ENCODE measurements around the gene BLMH. TPM values are rescaled to one million over a fixed set of nuclear protein-coding genes. Genes with fewer than 3 reads are reported as not detected.

The BLMH gene
- total RNA-seq, 1 donor from 2014 or later, result 98.8 TPM

GRCh38 chr17:30321314-30321713, 29.6 kb upstream of the BLMH start:
- Histone ChIP-seq H4K20me1 (ENCODE audit: low read depth) (no peaks in the 10 kb centered on the region), H3K36me3 (no peaks in the 10 kb centered on the region), H3K27me3 (no peaks in the 10 kb centered on the region), H2AFZ (replicated peaks) (no peak overlapping the region), H3K79me2 (ENCODE audit: low read depth) (no peaks in the 10 kb centered on the region), H3K9me3 (ENCODE audit: low read depth) (no peaks in the 10 kb centered on the region), H3K4me2 (no peak overlapping the region), H3K4me3 (no peak overlapping the region), H3K27ac (no peak overlapping the region), H3K9ac (no peak overlapping the region), H3F3A (ENCODE audit: low read depth) (no peaks in the 10 kb centered on the region), H3K4me1 (no peaks in the 10 kb centered on the region)
- no peak overlapping the region for H3K27ac Mint-ChIP-seq
- no peak overlapping the region for H3K4me3 Mint-ChIP-seq
- H3K27me3 Mint-ChIP-seq (ENCODE audit: insufficient read depth, low read depth), result peaks cover 2% of the 10 kb centered on the region
- no peak for DNase-seq (ENCODE audit: low spot score)
- no peaks in the 10 kb centered on the region for H3K36me3 Mint-ChIP-seq
- no peaks in the 10 kb centered on the region for H3K9me3 Mint-ChIP-seq
- TF ChIP-seq EZH2 (IDR thresholded peaks at IDR 0.05), result no peak
- no peak for TF ChIP-seq EZH2phosphoT487 (IDR thresholded peaks at IDR 0.05)
- no peak for TF ChIP-seq CTCF (IDR thresholded peaks at IDR 0.05)
- H3K4me1 Mint-ChIP-seq, result peaks cover 3% of the 10 kb centered on the region

- H3K4me1 Mint-ChIP-seq, result no peaks in the 10 kb centered on the region
- H2AFZ ChIP-seq (replicated peaks), result no peak overlapping the region
- no peaks in the 10 kb centered on the region for H4K20me1 ChIP-seq (ENCODE audit: low read depth)
- no peak for DNase-seq (ENCODE audit: low spot score)
- no peak overlapping the region for H3K4me3 ChIP-seq
- H3K27me3 ChIP-seq, result no peaks in the 10 kb centered on the region
- H3K9me3 ChIP-seq (ENCODE audit: low read depth), result no peaks in the 10 kb centered on the region
- no peaks in the 10 kb centered on the region for H3K4me1 ChIP-seq
- H3K4me3 Mint-ChIP-seq, result no peak overlapping the region
- H3K79me2 ChIP-seq (ENCODE audit: low read depth), result no peaks in the 10 kb centered on the region
- no peak overlapping the region for H3K4me2 ChIP-seq
- no peaks in the 10 kb centered on the region for H3K36me3 Mint-ChIP-seq
- peaks cover 4% of the 10 kb centered on the region for H3K27me3 Mint-ChIP-seq (ENCODE audit: insufficient read depth, low read depth)
- H3F3A ChIP-seq (ENCODE audit: low read depth), result no peaks in the 10 kb centered on the region
- H3K9ac ChIP-seq, result no peak overlapping the region
- H3K9me3 Mint-ChIP-seq, result no peaks in the 10 kb centered on the region
- no peaks in the 10 kb centered on the region for H3K36me3 ChIP-seq
- TF ChIP-seq CTCF (IDR thresholded peaks at IDR 0.05), result no peak
- no peak for TF ChIP-seq EZH2phosphoT487 (IDR thresholded peaks at IDR 0.05)
- TF ChIP-seq EZH2 (IDR thresholded peaks at IDR 0.05), result no peak
- no peak overlapping the region for H3K27ac ChIP-seq
- H3K27ac Mint-ChIP-seq, result no peak overlapping the region
Observed at GRCh38 chr17:30318155-30318554, 26.4 kb upstream of the BLMH start.

GRCh38 chr17:30316736-30317135, 25.0 kb upstream of the BLMH start:
- H3K27ac Mint-ChIP-seq, result no peak overlapping the region
- Histone ChIP-seq H2AFZ (replicated peaks) (no peak overlapping the region), H3K4me3 (no peak overlapping the region), H3K27me3 (no peaks in the 10 kb centered on the region), H3K36me3 (no peaks in the 10 kb centered on the region), H3K4me1 (no peaks in the 10 kb centered on the region), H3K4me2 (no peak overlapping the region), H3K27ac (no peak overlapping the region), H3F3A (ENCODE audit: low read depth) (no peaks in the 10 kb centered on the region), H3K79me2 (ENCODE audit: low read depth) (no peaks in the 10 kb centered on the region), H3K9ac (no peak overlapping the region), H3K9me3 (ENCODE audit: low read depth) (no peaks in the 10 kb centered on the region), H4K20me1 (ENCODE audit: low read depth) (no peaks in the 10 kb centered on the region)
- H3K4me3 Mint-ChIP-seq, result no peak overlapping the region
- TF ChIP-seq EZH2phosphoT487 (IDR thresholded peaks at IDR 0.05) (no peak), EZH2 (IDR thresholded peaks at IDR 0.05) (no peak), CTCF (IDR thresholded peaks at IDR 0.05) (no peak)
- no peaks in the 10 kb centered on the region for H3K9me3 Mint-ChIP-seq
- H3K36me3 Mint-ChIP-seq, result no peaks in the 10 kb centered on the region
- DNase-seq (ENCODE audit: low spot score), result no peak
- peaks cover 4% of the 10 kb centered on the region for H3K27me3 Mint-ChIP-seq (ENCODE audit: insufficient read depth, low read depth)
- H3K4me1 Mint-ChIP-seq, result no peaks in the 10 kb centered on the region
